NB4 (cell line): ENCODE results near the gene KIF16B.

ENCODE experiments used
- CTCF ChIP-seq: IDR thresholded peaks from one replicate; pipeline ENCODE4 v1.5.1; 2012; ENCODE audit warnings: low read depth, low read length
- MAX ChIP-seq: IDR thresholded peaks from 2 replicates; pipeline ENCODE4 v1.6.1; 2011; ENCODE audit warnings: low read depth, low read length
- POLR2A ChIP-seq: IDR thresholded peaks from 2 replicates; pipeline ENCODE4 v1.6.1; 2011; ENCODE audit warnings: mild to moderate bottlenecking; ENCODE audit not compliant: insufficient read length; ENCODE audit errors: extremely low read depth

GRCh38 chr20:16485401-16485800, 87.8 kb downstream of the KIF16B start:
- no peak for TF ChIP-seq CTCF
- no peak for TF ChIP-seq POLR2A
- TF ChIP-seq MAX, result no peak
